CD14-positive monocyte (primary cell): ENCODE results near the gene C11orf91. TPM values are rescaled to one million over a fixed set of nuclear protein-coding genes. Genes with fewer than 3 reads are reported as not detected.

Experiments used
- DNase-seq, 3 donors: peaks; one replicate each; pipeline ENCODE4 v3.0.0-alpha.2; 2011 to 2022
- H2AFZ ChIP-seq: 2 replicates; pipeline ENCODE4 v1.6.0; 2012; ENCODE audit warnings: mild to moderate bottlenecking, low read depth, low read length, inconsistent platforms; ENCODE audit not compliant: insufficient read depth, poor library complexity, severe bottlenecking
- H3K27ac ChIP-seq, 2 donors: 1 replicate in 1 of 2; 2 replicates in 1 of 2; pipeline ENCODE4 v1.5.1; 2012 to 2013; ENCODE audit warnings: low read length in 2 of 2, control low read depth in 1 of 2, inconsistent platforms in 1 of 2, low read depth in 1 of 2, mild to moderate bottlenecking in 1 of 2
- H3K27me3 ChIP-seq, 2 donors: one replicate each; pipeline versions ENCODE4 v1.6.0 to v1.6.1; 2011 to 2013; ENCODE audit warnings: low read length in 2 of 2; ENCODE audit not compliant: control insufficient read depth in 2 of 2, insufficient read depth in 2 of 2
- H3K36me3 ChIP-seq, 2 donors: replicated peaks in 1 of 2; 1 replicate in 1 of 2; 2 replicates in 1 of 2; pipeline versions ENCODE4 v1.5.1 to v1.6.1; 2012 to 2013; ENCODE audit warnings: low read length in 2 of 2, control low read depth in 1 of 2, inconsistent platforms in 1 of 2, mild to moderate bottlenecking in 1 of 2; ENCODE audit not compliant: insufficient read depth in 2 of 2, control insufficient read depth in 1 of 2
- H3K4me1 ChIP-seq, 2 donors: 1 replicate in 1 of 2; 2 replicates in 1 of 2; pipeline versions ENCODE4 v1.5.1 to v1.6.1; 2012 to 2013; ENCODE audit warnings: low read length in 2 of 2, control low read depth in 1 of 2, inconsistent platforms in 1 of 2, mild to moderate bottlenecking in 1 of 2, moderate library complexity in 1 of 2; ENCODE audit not compliant: insufficient read depth in 2 of 2, control insufficient read depth in 1 of 2
- H3K4me2 ChIP-seq: replicated peaks from 2 replicates; pipeline ENCODE3; 2012; ENCODE audit warnings: low read length, moderate library complexity, mild to moderate bottlenecking; ENCODE audit not compliant: poor library complexity, severe bottlenecking; ENCODE audit errors: extremely low read depth
- H3K4me3 ChIP-seq, 3 experiments: fragments of 200-600 bp in 1 of 3; sonication (generic) in 1 of 3; replicated peaks in 1 of 3; 1 replicate in 2 of 3; 2 replicates in 1 of 3; pipeline ENCODE4 v1.5.1; 2011 to 2013; ENCODE audit warnings: low read length in 3 of 3, mild to moderate bottlenecking in 3 of 3, control low read depth in 2 of 3, low read depth in 2 of 3, inconsistent platforms in 1 of 3, moderate library complexity in 1 of 3
- H3K79me2 ChIP-seq: 2 replicates; pipeline ENCODE4 v1.6.0; 2012; ENCODE audit warnings: mild to moderate bottlenecking, control low read depth, inconsistent platforms, low read length, moderate library complexity; ENCODE audit not compliant: insufficient read depth
- H3K9ac ChIP-seq: 2 replicates; pipeline ENCODE4 v1.6.0; 2017; ENCODE audit warnings: low read length, mild to moderate bottlenecking; ENCODE audit not compliant: insufficient read depth, poor library complexity, severe bottlenecking
- H3K9me3 ChIP-seq, 2 donors: replicated peaks in 1 of 2; 1 replicate in 1 of 2; 2 replicates in 1 of 2; pipeline versions ENCODE4 v1.5.1 to v1.6.1; 2012 to 2013; ENCODE audit warnings: low read length in 2 of 2, control low read depth in 1 of 2; ENCODE audit not compliant: control insufficient read depth in 1 of 2, insufficient read depth in 1 of 2
- H4K20me1 ChIP-seq: 2 replicates; pipeline ENCODE4 v1.6.0; 2012; ENCODE audit warnings: mild to moderate bottlenecking, low read length, control low read depth, moderate library complexity; ENCODE audit not compliant: insufficient read depth
- H3K27ac Mint-ChIP-seq, 7 donors: one replicate each; pipeline ENCODE4 v1.8.0; 2020; ENCODE audit warnings: mild to moderate bottlenecking in 7 of 7, mixed read lengths in 7 of 7, moderate library complexity in 6 of 7, inconsistent platforms in 2 of 7
- H3K27me3 Mint-ChIP-seq, 3 donors: one replicate each; pipeline ENCODE4 v1.8.0; 2021 to 2022; ENCODE audit warnings: low read depth in 3 of 3, mild to moderate bottlenecking in 3 of 3, mixed read lengths in 3 of 3, moderate library complexity in 3 of 3, inconsistent platforms in 1 of 3
- H3K36me3 Mint-ChIP-seq, 2 donors: one replicate each; pipeline ENCODE4 v1.8.0; 2020; ENCODE audit warnings: mixed read lengths in 2 of 2, inconsistent platforms in 1 of 2, mild to moderate bottlenecking in 1 of 2
- H3K4me1 Mint-ChIP-seq: one replicate; pipeline ENCODE4 v1.8.0; 2020; ENCODE audit warnings: mild to moderate bottlenecking, mixed read lengths
- H3K4me3 Mint-ChIP-seq, 2 donors: one replicate each; pipeline ENCODE4 v1.8.0; 2020; ENCODE audit warnings: mild to moderate bottlenecking in 2 of 2, mixed read lengths in 2 of 2, moderate library complexity in 1 of 2
- H3K9me3 Mint-ChIP-seq, 7 donors: one replicate each; pipeline ENCODE4 v1.8.0; 2020 to 2022; ENCODE audit warnings: mixed read lengths in 7 of 7, mild to moderate bottlenecking in 6 of 7, moderate library complexity in 6 of 7, inconsistent platforms in 2 of 7
- WGBS: methylation state at CpG from one replicate; pipeline ENCODE4 v1.1.5; 2013; ENCODE audit warnings: missing lambda C conversion rate; ENCODE audit not compliant: insufficient coverage; 5-methylcytosine and 5-hydroxymethylcytosine counted together
- intact Hi-C, 2 donors: fragments of 100-400 bp; cut with micrococcal nuclease; formaldehyde crosslinking; loops; one replicate each; pipeline versions ENCODE4 v1.15.0 to v1.15.1; 2023
- polyA plus RNA-seq, 3 donors: library from polyadenylated mRNA; depleted of rRNA in 1 of 3; unstranded in 2 of 3; stranded (reverse) in 1 of 3; fragments of 300-500 nt in 2 of 3; fragments of >200 nt in 1 of 3; fragmentation: Illumina TruSeq in 2 of 3; gene quantifications; 1 replicate in 2 of 3; 2 replicates in 1 of 3; pipeline ENCODE4 v1.2.3, GENCODE V29; 2012 to 2021
- TF ChIP-seq, protein P1 (sequence below): fragments of 200-600 bp; IDR thresholded peaks from one replicate; pipeline ENCODE4 v1.8.0; 2022; ENCODE audit warnings: antibody characterized with exemption, mild to moderate bottlenecking

C11orf91 gene
- polyA plus RNA-seq, 3 donors, result not detected

DNA sequence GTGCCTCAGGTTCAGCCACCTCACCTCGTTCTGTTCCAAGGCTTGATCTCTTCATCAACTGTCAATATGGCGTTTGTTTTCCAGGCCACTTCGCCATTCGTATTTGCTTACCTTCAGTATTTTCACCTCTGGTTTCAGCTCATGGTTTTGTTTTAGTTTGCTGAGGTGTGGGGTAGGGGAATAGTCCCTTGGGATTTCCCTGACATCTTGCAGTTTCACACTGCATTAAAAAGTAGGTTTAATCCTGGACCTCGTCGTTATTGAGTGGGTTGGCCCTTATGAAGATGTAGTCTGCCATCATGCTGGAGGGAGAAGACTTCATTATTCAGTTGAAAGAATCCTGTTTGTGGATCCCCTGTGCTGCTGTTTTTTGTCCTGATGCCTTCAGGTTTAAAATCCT, 46.0 kb downstream of the C11orf91 start:
- 100% methylated on average over 3 of the region's 6 CpGs for WGBS
- TF ChIP-seq, protein P1, sequence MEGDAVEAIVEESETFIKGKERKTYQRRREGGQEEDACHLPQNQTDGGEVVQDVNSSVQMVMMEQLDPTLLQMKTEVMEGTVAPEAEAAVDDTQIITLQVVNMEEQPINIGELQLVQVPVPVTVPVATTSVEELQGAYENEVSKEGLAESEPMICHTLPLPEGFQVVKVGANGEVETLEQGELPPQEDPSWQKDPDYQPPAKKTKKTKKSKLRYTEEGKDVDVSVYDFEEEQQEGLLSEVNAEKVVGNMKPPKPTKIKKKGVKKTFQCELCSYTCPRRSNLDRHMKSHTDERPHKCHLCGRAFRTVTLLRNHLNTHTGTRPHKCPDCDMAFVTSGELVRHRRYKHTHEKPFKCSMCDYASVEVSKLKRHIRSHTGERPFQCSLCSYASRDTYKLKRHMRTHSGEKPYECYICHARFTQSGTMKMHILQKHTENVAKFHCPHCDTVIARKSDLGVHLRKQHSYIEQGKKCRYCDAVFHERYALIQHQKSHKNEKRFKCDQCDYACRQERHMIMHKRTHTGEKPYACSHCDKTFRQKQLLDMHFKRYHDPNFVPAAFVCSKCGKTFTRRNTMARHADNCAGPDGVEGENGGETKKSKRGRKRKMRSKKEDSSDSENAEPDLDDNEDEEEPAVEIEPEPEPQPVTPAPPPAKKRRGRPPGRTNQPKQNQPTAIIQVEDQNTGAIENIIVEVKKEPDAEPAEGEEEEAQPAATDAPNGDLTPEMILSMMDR, result no peak
- H3K27ac Mint-ChIP-seq, result no peak overlapping the region

DNA sequence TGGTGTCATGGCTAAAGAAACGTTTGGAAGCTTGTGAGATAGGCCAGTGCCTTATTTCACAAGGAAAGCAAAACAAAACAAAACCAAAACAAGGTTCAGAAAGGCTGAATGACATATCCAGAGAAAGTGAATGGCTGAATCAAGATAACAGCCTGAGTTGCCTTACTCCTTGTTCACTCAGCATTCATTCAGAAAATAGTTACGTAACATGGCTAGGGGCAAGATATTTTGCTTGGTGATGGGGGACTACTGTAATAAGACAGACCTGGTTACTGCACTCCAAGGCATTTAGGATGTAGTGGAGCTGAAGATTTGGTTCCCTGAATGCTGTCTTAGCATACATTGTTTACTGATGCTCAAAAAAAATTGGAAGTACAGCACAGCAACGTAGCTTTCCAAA, 47.7 kb downstream of the C11orf91 start:
- Histone ChIP-seq H3K79me2 (no peaks in the 10 kb centered on the region), H3K9ac (no peak overlapping the region), H2AFZ (no peak overlapping the region), H3K27ac (no peak overlapping the region), H3K4me2 (no peak overlapping the region), H3K36me3 (no peaks in the 10 kb centered on the region), H3K27me3 (no peaks in the 10 kb centered on the region), H4K20me1 (no peaks in the 10 kb centered on the region), H3K4me1 (no peaks in the 10 kb centered on the region), H3K4me3 (no peak overlapping the region), H3K9me3 (no peaks in the 10 kb centered on the region)
- TF ChIP-seq, protein P1, result no peak
- H3K4me1 Mint-ChIP-seq, result no peaks in the 10 kb centered on the region
- H3K9me3 Mint-ChIP-seq, result peaks cover 0 to 2% (median 0%) of the 10 kb centered on the region in 7 donors
- no peaks in the 10 kb centered on the region for H3K36me3 Mint-ChIP-seq
- intact Hi-C loops, result no loop called here
- DNase-seq, result no peak
- WGBS, result 100% methylated on average over 2 of the region's 3 CpGs
- H3K27me3 Mint-ChIP-seq, result peaks cover 4 to 19% (median 18%) of the 10 kb centered on the region in 3 donors
- H3K27ac Mint-ChIP-seq, result no peak overlapping the region
- H3K4me3 Mint-ChIP-seq, result no peak overlapping the region

More for the DNA sequence above, 46.0 kb downstream of the C11orf91 start:
- no peaks in the 10 kb centered on the region for H3K4me1 Mint-ChIP-seq
- peaks cover 3 to 21% (median 14%) of the 10 kb centered on the region in 3 donors for H3K27me3 Mint-ChIP-seq
- H3K4me1 ChIP-seq, result no peaks in the 10 kb centered on the region
- intact Hi-C loops, result no loop called here
- no peaks in the 10 kb centered on the region for H3K79me2 ChIP-seq
- no peak overlapping the region for H3K4me3 ChIP-seq
- no peak overlapping the region for H3K4me2 ChIP-seq
- no peaks in the 10 kb centered on the region for H3K36me3 Mint-ChIP-seq
- no peaks in the 10 kb centered on the region for H4K20me1 ChIP-seq
- H3K4me3 Mint-ChIP-seq, result peak overlapping the region in 1 of 2 donors; percentile 40
- H3K36me3 ChIP-seq, result no peaks in the 10 kb centered on the region
- H3K9me3 ChIP-seq, result no peaks in the 10 kb centered on the region
- H3K27ac ChIP-seq, result no peak overlapping the region
- no peaks in the 10 kb centered on the region for H3K27me3 ChIP-seq
- H3K9me3 Mint-ChIP-seq, result no peaks in the 10 kb centered on the region
- no peak overlapping the region for H2AFZ ChIP-seq
- no peak for DNase-seq
- H3K9ac ChIP-seq, result no peak overlapping the region
